Lower lobe of right lung (tissue), 2 donors: ENCODE data around the gene SOX10. TPM values are rescaled to one million over a fixed set of nuclear protein-coding genes. Genes with fewer than 3 reads are reported as not detected.
A peak's percentile ranks its signal among the peaks of the same experiment; 100 is the strongest.

ENCODE experiments used
- ATAC-seq, 2 donors: fragments of 200-7000 bp; cut with Tn5 transposase; one replicate each; pipeline ENCODE4 v1.9.1; 2020 to 2022; ENCODE audit warnings: mild to moderate bottlenecking in 2 of 2, moderate library complexity in 2 of 2
- DNase-seq: peaks from one replicate; pipeline ENCODE4 v3.0.0-alpha.2; 2020
- H3K27ac ChIP-seq: fragments of 200-600 bp; one replicate; pipeline ENCODE4 v1.8.0; 2022
- H3K27me3 ChIP-seq: fragments of 200-600 bp; one replicate; pipeline ENCODE4 v1.8.0; 2022; ENCODE audit warnings: low read depth
- H3K36me3 ChIP-seq: fragments of 200-600 bp; one replicate; pipeline ENCODE4 v1.8.0; 2022; ENCODE audit warnings: mild to moderate bottlenecking
- H3K4me1 ChIP-seq: fragments of 200-600 bp; one replicate; pipeline ENCODE4 v1.8.0; 2022
- H3K4me3 ChIP-seq: fragments of 200-600 bp; one replicate; pipeline ENCODE4 v1.8.0; 2022; ENCODE audit warnings: mild to moderate bottlenecking
- H3K9me3 ChIP-seq: fragments of 200-600 bp; one replicate; pipeline ENCODE4 v1.8.0; 2022
- CTCF ChIP-seq: fragments of 200-600 bp; IDR thresholded peaks from one replicate; pipeline ENCODE4 v1.8.0; 2022; ENCODE audit warnings: antibody characterized with exemption, mild to moderate bottlenecking
- intact Hi-C: fragments of 100-400 bp; cut with DNase I; formaldehyde crosslinking; loops from one replicate; pipeline ENCODE4 v1.11.0; 2022
- total RNA-seq: library from RNA; stranded (reverse); fragmentation: NEBNext Ultra II Directional; extraction: Animal tissue kit (Norgen Biotek cat#: 25700); gene quantifications from one replicate; pipeline ENCODE4 v1.2.1, GENCODE V29; 2021
- donor health status: DM: no; HTN: yes; CAD: no; lungs with severe emphysema.

The SOX10 gene
- total RNA-seq, 1 donor from 2014 or later: not detected

GRCh38 chr22:38026130-38027111, 42.1 kb upstream of the SOX10 start:
- Histone ChIP-seq H3K36me3 (no peaks in the 10 kb centered on the region), H3K9me3 (no peaks in the 10 kb centered on the region), H3K4me3 (no peak overlapping the region), H3K4me1 (no peaks in the 10 kb centered on the region), H3K27ac (no peak overlapping the region), H3K27me3 (no peaks in the 10 kb centered on the region)
- TF ChIP-seq CTCF: no peak
- ATAC-seq (no peak), DNase-seq (peak; percentile 25)
- intact Hi-C loops: no loop called here

- TF ChIP-seq CTCF: no peak
- Histone ChIP-seq H3K9me3 (no peaks in the 10 kb centered on the region), H3K36me3 (no peaks in the 10 kb centered on the region), H3K4me3 (no peak overlapping the region), H3K4me1 (no peaks in the 10 kb centered on the region), H3K27ac (no peak overlapping the region), H3K27me3 (no peaks in the 10 kb centered on the region)
- DNase-seq (no peak), ATAC-seq (no peak)
- intact Hi-C loops: no loop called here
Observed at GRCh38 chr22:38025514-38025913, 41.2 kb upstream of the SOX10 start.

- peaks cover under 1% of the 10 kb centered on the region for H3K4me1 ChIP-seq
- no peak for TF ChIP-seq CTCF
- DNase-seq (no peak), ATAC-seq (no peak)
- no peaks in the 10 kb centered on the region for H3K27me3 ChIP-seq
- H3K4me3 ChIP-seq: no peak overlapping the region
- H3K27ac ChIP-seq: no peak overlapping the region
- no peaks in the 10 kb centered on the region for H3K36me3 ChIP-seq
- no peaks in the 10 kb centered on the region for H3K9me3 ChIP-seq
- intact Hi-C loops: no loop called here
Observed at GRCh38 chr22:38023045-38023444, 38.7 kb upstream of the SOX10 start.

DNA sequence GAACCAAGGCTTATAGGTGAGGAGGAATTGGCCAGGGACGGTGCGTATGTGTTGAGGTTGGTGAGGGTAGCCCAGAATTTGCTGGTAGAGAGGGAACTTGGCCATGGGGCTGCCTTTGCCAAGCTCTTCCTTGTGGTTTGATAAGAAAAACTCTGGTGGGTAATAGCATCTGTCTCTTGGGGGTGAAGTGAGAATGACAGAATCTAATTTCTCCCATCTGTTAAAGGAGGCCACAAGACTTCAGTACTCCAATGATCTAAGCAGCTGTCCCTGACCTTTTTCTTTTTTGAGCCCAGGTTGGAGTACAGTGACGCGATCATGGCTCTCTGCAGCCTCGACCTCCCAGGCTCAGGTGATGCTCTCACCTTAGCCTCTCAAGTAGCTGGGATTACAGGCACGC, 36.9 kb upstream of the SOX10 start:
- intact Hi-C loops: no loop called here

More for the DNA sequence above, 36.9 kb upstream of the SOX10 start:
- ATAC-seq (no peak), DNase-seq (no peak)
- Histone ChIP-seq H3K9me3 (no peaks in the 10 kb centered on the region), H3K36me3 (no peaks in the 10 kb centered on the region), H3K4me1 (peaks cover 19% of the 10 kb centered on the region), H3K27ac (no peak overlapping the region), H3K27me3 (no peaks in the 10 kb centered on the region), H3K4me3 (no peak overlapping the region)
- no peak for TF ChIP-seq CTCF
